Inflammatory macrophage treated with lipopolysaccharide for 4 hours (primary cell): ENCODE data around the gene KLF13.
"Not testable (repeated sequence)": the region's sequence is repeated elsewhere in the genome, so short reads cannot be mapped to it uniquely, and the experiment has no call there.

Experiments
- DNase-seq: peaks from one replicate; pipeline ENCODE4 v3.0.0-alpha.2; 2020

KLF13 gene

GRCh38 chr15:31347067-31347975 lies 20.7 kb downstream of the KLF13 start:
- no peak for DNase-seq

DNA sequence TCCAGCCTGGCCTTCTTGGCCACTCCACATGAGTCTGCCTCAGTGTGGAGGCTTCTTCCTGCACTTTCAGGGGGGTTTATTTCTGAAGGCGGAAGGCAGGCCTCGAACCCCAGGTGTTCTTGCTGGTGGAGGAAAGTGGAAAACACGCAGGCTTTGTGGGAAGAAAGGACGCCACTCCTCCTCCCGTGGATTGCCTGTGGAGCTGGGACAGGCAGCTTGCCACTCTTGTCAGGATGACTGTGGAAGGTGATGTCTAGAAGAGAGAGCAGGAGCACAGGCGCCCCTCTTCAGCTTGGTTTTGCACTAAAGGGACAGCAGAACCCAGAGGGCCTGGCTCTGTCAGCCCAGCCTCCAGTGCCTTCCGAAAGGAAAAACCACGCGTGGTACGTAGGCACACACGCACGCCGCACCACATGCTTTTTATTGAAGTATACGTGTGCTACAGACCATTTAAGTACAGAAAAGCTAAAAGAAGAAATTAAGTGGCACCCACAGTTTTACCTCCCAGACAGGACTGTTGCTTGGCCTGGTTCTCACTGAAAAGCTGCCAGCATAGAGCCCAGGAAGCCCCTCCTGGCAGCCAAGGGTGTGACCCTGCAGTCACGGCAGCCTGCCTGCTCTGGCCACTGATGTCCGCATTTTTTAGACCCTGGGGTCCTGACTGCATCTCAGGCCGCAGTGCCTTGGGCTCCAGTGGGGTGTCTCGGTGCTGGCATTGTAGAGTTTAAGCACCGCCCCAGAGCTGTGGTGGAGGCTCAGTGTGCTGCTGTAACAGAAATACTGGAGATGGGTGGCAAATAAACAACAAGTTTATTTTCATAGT lies 21.6 kb downstream of the KLF13 start:
- no peak for DNase-seq

DNA sequence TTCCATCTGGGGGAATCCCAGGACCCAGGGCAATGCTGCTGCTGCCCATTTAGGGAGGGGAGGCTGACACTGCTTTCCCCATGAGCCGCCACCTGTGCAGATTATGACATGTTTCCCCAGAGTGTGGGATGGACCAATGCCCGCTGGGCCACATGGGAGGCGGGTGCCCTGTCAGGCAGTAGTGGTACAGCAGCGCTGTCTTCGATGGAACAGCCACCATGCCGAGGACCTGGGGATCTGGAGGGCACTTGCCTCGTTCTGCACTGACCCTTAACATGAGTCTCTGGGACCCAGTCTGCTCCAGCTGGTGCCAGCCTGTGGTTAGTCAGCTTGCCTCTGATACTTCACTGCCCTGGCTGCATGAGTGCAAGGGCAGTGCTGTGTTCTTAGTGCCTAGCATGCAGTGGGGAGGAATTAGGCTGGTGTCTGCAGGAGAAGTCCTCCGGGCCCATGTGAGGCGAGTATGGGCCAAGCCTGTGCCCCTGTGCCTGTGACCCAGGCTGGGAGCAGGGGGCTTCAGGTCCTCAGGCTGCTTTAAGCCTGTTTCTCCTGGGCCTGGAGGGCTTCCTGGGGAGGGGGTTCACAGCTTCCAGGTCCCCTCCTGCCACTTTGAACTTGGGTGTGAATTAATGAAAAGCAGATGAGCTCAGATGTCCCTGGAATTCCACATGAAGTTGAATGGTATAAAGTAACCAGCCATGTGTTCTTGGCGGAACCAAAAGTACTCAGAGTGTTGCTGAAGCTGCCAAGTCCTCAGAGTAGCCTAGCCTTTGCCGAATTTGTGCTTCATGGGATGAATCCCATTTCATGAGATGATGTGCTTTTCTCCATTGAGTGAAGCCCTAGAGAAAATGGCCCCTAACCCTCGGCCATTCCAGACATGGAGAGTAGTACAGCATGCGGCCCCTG lies 22.9 kb downstream of the KLF13 start:
- DNase-seq = no peak

GRCh38 chr15:31350771-31351170 lies 24.1 kb downstream of the KLF13 start:
- no peak for DNase-seq

DNA sequence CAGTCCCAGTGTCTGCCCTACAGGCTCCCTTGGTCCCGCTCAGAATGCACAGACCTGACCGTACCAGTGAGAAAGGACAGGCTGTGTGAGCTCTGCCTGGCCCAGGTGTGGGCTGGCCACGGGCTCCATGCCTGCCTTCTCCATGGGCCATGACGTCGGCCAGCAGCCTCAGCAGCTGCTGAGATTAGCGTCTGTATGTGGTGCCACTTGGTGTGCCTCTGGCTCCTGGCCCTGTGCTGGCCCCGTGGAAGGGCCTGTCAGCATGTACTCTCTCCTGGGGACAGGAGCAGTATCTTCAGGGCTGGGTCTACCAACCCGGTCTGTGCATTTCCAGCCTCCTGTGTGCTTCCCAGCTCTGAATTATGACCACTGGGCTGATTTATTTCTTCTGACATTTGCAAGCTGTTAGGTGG lies 25.7 kb downstream of the KLF13 start:
- DNase-seq = no peak

- DNase-seq = peak; percentile 84
These were observed 26.5 kb downstream of the KLF13 start for GRCh38 chr15:31352911-31353811.

DNA sequence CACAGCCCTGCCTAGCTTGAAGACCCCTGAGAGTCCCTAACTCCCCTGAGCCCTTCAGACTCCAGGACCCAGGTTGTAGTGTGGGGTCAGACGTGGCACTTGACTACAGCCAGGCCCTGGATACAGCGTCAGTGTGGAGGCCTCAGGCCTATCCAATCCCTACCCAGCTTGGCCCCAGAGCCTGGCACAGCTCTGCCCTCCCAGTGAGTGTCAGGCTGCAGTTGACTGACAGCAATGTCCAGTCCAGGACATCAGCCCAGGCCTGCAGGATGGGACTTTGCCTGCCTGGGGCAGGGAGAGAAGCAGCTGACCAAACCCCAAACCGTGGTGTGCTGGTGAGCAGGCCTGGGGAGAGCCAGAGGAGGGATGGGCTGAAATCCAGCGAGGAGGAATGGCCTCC lies 27.3 kb downstream of the KLF13 start:
- DNase-seq = no peak

- DNase-seq = not testable (repeated sequence)
These were observed 29.5 kb downstream of the KLF13 start for GRCh38 chr15:31356097-31356496.

DNA sequence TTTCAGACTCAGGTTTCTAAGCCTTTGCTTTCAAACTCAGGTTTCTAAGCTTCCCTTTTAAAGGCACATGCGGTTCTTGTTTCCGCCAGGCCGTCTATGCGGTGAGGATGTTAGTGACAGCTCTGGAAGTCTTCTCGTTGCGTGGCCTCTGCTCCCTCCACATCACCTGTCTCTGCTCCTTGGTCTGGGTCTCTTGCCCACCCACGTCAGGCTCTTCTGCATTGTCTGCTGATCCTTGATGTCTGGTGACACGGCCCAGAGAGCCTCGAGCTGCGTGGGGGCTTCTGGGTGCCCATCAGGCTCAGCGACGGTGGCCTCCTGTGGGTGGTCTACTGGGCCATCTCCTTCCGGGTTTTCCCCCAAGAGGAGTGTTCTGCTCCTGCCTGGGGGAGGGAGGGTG lies 30.5 kb downstream of the KLF13 start:
- DNase-seq = no peak

GRCh38 chr15:31358163-31358562 lies 31.5 kb downstream of the KLF13 start:
- DNase-seq = no peak

- peak; percentile 31 for DNase-seq
These were observed 32.5 kb downstream of the KLF13 start for GRCh38 chr15:31358957-31359701.

DNA sequence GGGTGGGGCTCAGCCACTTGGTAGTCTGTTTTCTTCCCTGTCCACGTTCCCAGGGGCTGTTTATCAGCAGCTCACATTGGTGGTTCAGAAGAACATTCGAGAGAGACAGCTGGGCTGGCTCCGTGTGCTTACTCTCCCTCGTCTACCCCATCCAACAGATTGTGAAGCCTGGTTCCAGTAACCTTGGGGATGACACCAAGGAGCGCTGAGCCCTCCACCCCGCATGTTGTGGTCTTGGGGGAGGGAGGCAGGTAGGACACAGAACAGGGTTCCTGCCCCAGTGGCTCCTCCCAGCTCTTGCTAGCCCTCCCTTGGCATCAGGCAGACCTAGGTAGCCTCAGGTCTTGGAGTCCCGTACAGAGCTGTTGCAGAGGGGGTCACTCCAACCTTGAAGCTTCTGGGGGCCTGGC lies 33.1 kb downstream of the KLF13 start:
- no peak for DNase-seq

DNA sequence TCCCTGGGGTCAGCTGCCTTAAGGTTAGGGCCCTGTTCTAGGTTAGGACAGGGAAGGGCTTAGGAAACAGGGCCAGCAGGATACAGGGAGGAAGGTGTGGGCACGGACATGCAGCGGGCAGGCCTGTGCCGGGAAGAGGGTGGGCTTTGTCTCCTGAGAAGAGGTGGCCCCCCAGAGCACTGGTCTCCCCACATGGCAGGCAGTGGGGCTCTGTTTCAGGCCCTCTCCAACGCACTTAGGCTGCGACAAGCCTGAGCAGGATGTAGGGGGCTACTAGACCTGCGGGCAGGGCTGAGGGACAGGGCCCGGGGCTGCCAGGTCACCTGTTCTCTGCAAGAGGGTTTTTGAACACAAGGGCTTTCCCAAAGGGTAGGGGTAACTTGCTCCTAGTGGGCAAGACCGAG lies 33.5 kb downstream of the KLF13 start:
- DNase-seq = no peak

DNA sequence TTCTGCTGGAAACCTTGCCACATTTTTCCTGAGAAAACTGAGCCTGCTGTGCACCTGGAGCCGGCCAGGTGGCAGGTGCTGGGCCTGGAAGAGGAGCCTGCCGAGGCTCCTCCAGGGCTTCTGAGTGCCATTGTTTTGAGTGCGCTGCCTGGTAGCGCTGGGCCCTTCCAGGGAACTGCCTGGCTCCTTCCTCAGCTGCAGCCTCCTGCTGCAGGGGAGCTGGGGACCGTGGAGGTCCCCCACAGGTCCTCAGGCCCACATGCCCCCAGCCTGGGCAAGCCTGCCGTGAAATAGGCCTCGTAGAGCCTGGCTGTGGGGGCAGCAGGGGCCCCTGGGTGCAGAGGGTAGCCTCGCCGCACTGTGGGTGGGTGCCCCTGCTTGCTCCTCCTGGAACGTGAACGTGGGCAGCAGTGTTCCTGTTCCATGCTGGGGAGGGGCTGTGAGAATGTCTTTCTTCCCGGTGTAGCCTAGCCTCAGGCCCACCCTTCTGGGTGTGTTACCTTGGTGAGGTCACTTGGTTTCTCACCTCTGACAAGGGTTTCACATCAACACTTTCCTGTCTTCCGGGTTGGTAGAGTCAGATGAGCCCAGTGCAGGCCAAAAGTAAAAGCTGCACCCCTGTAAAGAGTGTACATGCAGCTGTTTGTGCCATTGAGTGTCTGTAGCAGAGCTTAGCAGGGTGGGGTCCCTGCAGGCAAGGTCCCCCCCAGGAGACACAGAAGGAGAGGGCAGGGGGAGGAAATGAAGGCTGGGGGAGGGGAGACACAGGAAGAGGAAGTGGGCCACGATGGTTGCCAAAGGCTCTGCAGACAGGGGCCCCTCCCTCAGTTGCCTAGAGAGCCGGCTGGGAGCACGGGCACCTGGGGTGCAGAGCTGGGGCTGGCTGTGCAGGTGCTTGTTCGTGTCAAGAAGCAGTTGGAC lies 34.5 kb downstream of the KLF13 start:
- DNase-seq = peak; percentile 13

- no peak for DNase-seq
These were observed 35.3 kb downstream of the KLF13 start for GRCh38 chr15:31361764-31362515.

- no peak for DNase-seq
These were observed 36.3 kb downstream of the KLF13 start for GRCh38 chr15:31362886-31363285.

GRCh38 chr15:31364301-31365031 lies 37.8 kb downstream of the KLF13 start:
- no peak for DNase-seq

DNA sequence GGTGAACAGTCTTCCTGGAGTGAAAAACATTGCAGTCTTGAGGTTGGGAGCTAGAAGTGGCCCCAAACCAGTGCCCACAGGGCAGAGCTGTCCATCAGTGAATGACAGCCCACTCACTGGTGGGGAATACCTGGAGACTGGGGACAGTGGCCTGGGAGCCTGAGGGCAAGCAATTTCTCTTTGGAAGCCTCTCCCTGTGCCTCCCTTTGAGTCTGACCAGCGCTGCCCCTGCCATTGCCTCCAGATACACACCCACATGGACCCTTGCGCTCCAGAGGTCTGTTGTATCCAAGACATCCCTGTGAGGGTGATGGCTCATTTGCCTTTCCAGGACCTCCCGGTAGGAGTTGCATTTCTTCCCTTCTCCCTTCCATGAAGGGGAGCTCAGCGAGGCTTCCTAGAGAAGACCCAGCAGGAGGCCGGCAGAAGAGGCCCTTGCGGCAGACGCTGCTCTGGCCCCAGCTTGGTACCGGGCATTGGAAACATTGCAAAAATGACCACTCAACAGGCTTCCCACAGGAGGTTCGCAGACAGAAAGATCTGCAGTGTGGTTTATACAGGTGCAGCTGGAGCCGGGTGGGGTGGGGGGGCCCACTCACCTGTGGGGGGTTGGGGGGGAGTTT lies 38.5 kb downstream of the KLF13 start:
- no peak for DNase-seq
